MM.1S (cell line): ENCODE data around the gene PCDHGA4.
"Not testable (repeated sequence)": the region's sequence is repeated elsewhere in the genome, so short reads cannot be mapped to it uniquely, and the experiment has no call there.

Experiments used
- DNase-seq: peaks from one replicate; pipeline ENCODE4 v3.0.0-alpha.2; 2015
- H2AFZ ChIP-seq: fragments of 300-600 bp; sonication (generic); 2 replicates; pipeline ENCODE4 v1.6.0; 2016; ENCODE audit warnings: antibody characterized with exemption, low read length
- H3F3A ChIP-seq: fragments of 300-600 bp; sonication (generic); 2 replicates; pipeline ENCODE4 v1.6.1; 2016; ENCODE audit warnings: mild to moderate bottlenecking, antibody characterized with exemption, low read length, moderate library complexity, mixed read lengths; ENCODE audit not compliant: insufficient read depth
- H3K27ac ChIP-seq: fragments of 300-600 bp; sonication (generic); 2 replicates; pipeline ENCODE4 v1.5.1; 2016; ENCODE audit warnings: mild to moderate bottlenecking, low read length
- H3K27me3 ChIP-seq: fragments of 300-600 bp; sonication (generic); replicated peaks from 2 replicates; pipeline ENCODE4 v1.6.0; 2016; ENCODE audit warnings: low read length; ENCODE audit not compliant: insufficient read depth
- H3K36me3 ChIP-seq: fragments of 300-600 bp; sonication (generic); replicated peaks from 2 replicates; pipeline ENCODE4 v1.6.1; 2016; ENCODE audit warnings: mild to moderate bottlenecking, low read length, mixed read lengths; ENCODE audit not compliant: insufficient read depth
- H3K4me1 ChIP-seq: fragments of 300-600 bp; sonication (generic); 2 replicates; pipeline ENCODE4 v1.6.1; 2016; ENCODE audit warnings: low read length, mixed read lengths
- H3K4me2 ChIP-seq: fragments of 300-600 bp; sonication (generic); 2 replicates; pipeline ENCODE4 v1.6.0; 2016; ENCODE audit warnings: low read depth, low read length
- H3K4me3 ChIP-seq: fragments of 300-600 bp; sonication (generic); 2 replicates; pipeline ENCODE4 v1.5.1; 2016; ENCODE audit warnings: low read length, mixed read lengths
- H3K79me2 ChIP-seq: fragments of 300-600 bp; sonication (generic); 2 replicates; pipeline ENCODE4 v1.6.1; 2016; ENCODE audit warnings: mixed run types, low read length, mixed read lengths
- H3K9ac ChIP-seq: fragments of 300-600 bp; sonication (generic); 2 replicates; pipeline ENCODE4 v1.6.1; 2016; ENCODE audit warnings: low read length, mixed read lengths
- H3K9me2 ChIP-seq: fragments of 300-600 bp; sonication (generic); replicated peaks from 2 replicates; pipeline ENCODE4 v1.6.1; 2016; ENCODE audit warnings: mild to moderate bottlenecking, low read length, mixed read lengths; ENCODE audit not compliant: insufficient read depth
- H3K9me3 ChIP-seq: fragments of 300-600 bp; sonication (generic); replicated peaks from 2 replicates; pipeline ENCODE4 v1.6.1; 2016; ENCODE audit warnings: mild to moderate bottlenecking, low read length, mixed read lengths; ENCODE audit not compliant: insufficient read depth
- H4K20me1 ChIP-seq: fragments of 300-600 bp; sonication (generic); 2 replicates; pipeline ENCODE4 v1.6.1; 2016; ENCODE audit warnings: mild to moderate bottlenecking, low read length, moderate library complexity, mixed read lengths; ENCODE audit not compliant: insufficient read depth
- EZH2 ChIP-seq: fragments of 300-600 bp; sonication (generic); optimal IDR thresholded peaks from 2 replicates; pipeline ENCODE3; 2017; ENCODE audit warnings: low read depth, mild to moderate bottlenecking, antibody characterized with exemption, low read length, mixed read lengths
- EZH2phosphoT487 ChIP-seq: fragments of 300-600 bp; sonication (generic); IDR thresholded peaks from 2 replicates; pipeline ENCODE4 v1.6.1; 2018; ENCODE audit warnings: antibody characterized with exemption, low read length
- TF ChIP-seq, protein P1 (sequence below): fragments of 300-600 bp; sonication (generic); IDR thresholded peaks from 2 replicates; pipeline ENCODE4 v1.5.1; 2016; ENCODE audit warnings: antibody characterized with exemption, low read length, mixed read lengths

The PCDHGA4 gene

DNA sequence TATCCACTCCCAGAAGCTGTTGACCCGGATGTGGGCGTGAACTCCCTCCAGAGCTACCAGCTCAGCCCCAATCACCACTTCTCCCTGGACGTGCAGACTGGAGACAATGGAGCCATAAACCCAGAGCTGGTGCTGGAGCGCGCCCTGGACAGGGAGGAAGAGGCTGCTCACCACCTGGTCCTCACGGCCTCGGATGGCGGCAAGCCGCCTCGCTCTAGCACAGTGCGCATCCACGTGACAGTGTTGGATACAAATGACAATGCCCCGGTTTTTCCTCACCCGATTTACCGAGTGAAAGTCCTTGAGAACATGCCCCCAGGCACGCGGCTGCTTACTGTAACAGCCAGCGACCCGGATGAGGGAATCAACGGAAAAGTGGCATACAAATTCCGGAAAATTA lies 38.4 kb downstream of the PCDHGA4 start:
- Histone ChIP-seq H2AFZ (no peak overlapping the region), H3K79me2 (no peaks in the 10 kb centered on the region), H3K27me3 (0 out of 2 replicates have a peak, but pooled peaks cover 5% of the 10 kb centered on the region), H3K9me3 (no peaks in the 10 kb centered on the region), H4K20me1 (no peaks in the 10 kb centered on the region), H3K9ac (no peak overlapping the region), H3K4me1 (no peaks in the 10 kb centered on the region), H3F3A (no peaks in the 10 kb centered on the region), H3K4me3 (no peak overlapping the region), H3K36me3 (no peaks in the 10 kb centered on the region), H3K4me2 (no peak overlapping the region), H3K9me2 (no peaks in the 10 kb centered on the region), H3K27ac (no peak overlapping the region)
- TF ChIP-seq, protein P1, sequence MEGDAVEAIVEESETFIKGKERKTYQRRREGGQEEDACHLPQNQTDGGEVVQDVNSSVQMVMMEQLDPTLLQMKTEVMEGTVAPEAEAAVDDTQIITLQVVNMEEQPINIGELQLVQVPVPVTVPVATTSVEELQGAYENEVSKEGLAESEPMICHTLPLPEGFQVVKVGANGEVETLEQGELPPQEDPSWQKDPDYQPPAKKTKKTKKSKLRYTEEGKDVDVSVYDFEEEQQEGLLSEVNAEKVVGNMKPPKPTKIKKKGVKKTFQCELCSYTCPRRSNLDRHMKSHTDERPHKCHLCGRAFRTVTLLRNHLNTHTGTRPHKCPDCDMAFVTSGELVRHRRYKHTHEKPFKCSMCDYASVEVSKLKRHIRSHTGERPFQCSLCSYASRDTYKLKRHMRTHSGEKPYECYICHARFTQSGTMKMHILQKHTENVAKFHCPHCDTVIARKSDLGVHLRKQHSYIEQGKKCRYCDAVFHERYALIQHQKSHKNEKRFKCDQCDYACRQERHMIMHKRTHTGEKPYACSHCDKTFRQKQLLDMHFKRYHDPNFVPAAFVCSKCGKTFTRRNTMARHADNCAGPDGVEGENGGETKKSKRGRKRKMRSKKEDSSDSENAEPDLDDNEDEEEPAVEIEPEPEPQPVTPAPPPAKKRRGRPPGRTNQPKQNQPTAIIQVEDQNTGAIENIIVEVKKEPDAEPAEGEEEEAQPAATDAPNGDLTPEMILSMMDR: no peak
- no peak for DNase-seq

DNA sequence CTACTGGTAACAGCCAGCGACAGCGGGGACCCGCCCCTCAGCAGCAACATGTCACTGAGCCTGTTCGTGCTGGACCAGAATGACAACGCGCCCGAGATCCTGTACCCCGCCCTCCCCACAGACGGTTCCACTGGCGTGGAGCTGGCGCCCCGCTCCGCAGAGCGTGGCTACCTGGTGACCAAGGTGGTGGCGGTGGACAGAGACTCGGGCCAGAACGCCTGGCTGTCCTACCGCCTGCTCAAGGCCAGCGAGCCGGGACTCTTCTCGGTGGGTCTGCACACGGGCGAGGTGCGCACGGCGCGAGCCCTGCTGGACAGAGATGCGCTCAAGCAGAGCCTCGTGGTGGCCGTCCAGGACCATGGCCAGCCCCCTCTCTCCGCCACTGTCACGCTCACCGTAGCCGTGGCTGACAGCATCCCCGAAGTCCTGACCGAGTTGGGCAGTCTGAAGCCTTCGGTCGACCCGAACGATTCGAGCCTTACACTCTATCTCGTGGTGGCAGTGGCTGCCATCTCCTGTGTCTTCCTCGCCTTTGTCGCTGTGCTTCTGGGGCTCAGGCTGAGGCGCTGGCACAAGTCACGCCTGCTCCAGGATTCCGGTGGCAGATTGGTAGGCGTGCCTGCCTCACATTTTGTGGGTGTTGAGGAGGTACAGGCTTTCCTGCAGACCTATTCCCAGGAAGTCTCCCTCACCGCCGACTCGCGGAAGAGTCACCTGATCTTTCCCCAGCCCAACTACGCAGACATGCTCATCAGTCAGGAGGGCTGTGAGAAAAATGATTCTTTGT lies 39.8 kb downstream of the PCDHGA4 start:
- not testable (repeated sequence) for H3K4me1 ChIP-seq, H3K27me3 ChIP-seq, H3K9me2 ChIP-seq, H3K36me3 ChIP-seq, H3K4me2 ChIP-seq, H4K20me1 ChIP-seq, H3K79me2 ChIP-seq, H3F3A ChIP-seq, H3K9me3 ChIP-seq, H2AFZ ChIP-seq, DNase-seq, H3K9ac ChIP-seq, H3K27ac ChIP-seq, H3K4me3 ChIP-seq

DNA sequence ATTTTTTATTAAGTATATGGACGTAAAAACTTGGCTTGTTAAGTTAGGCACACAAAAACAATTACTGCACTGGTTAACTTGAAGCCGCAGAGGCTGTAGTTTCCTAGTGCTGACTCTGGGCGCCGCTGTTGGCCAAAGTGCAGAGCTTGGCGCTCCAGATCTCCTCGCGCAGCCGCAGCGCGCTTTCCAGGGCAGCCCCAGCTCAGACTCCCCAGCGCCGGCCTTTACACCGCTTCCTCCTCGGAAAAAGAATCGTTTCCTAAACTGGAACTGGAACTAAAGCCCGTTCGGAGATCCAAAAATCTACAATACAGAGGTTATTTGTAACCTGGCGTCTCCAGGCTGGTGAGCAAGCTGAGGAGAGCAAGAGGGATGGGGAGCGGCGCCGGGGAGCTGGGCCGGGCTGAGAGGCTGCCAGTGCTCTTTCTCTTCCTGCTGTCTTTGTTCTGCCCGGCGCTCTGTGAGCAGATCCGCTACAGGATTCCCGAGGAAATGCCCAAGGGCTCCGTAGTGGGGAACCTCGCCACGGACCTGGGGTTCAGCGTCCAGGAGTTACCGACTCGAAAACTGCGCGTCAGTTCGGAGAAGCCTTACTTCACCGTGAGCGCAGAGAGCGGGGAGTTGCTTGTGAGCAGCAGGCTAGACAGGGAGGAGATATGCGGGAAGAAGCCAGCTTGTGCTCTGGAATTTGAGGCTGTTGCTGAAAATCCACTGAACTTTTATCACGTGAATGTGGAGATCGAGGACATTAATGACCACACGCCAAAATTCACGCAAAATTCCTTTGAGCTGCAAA lies 43.1 kb downstream of the PCDHGA4 start, which contains the start of gene PCDHGB5:
PCDHGB5 (plus strand) TSS at position 192 of the 796 bp plus-strand sequence; CDS start at position 373, 181 bp downstream.
- H3K9ac ChIP-seq, H2AFZ ChIP-seq, H3K9me2 ChIP-seq, H3K27ac ChIP-seq, H3K36me3 ChIP-seq, H4K20me1 ChIP-seq, H3K4me2 ChIP-seq, H3K4me1 ChIP-seq, H3K4me3 ChIP-seq, H3K27me3 ChIP-seq, H3K9me3 ChIP-seq, H3F3A ChIP-seq, H3K79me2 ChIP-seq: not testable (repeated sequence)
- DNase-seq: peak; percentile 48
- TF ChIP-seq, protein P1: peak; percentile 49

DNA sequence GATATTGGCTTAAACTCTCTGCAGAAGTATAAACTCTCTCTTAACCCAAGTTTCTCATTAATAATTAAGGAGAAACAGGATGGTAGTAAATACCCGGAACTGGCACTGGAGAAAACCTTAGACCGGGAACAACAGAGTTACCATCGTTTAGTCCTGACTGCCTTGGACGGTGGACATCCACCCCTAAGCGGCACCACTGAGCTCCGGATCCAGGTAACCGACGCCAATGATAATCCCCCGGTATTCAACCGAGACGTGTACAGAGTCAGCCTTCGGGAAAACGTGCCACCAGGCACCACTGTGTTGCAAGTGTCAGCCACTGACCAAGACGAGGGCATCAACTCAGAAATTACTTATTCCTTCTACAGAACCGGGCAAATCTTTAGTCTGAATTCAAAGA lies 43.8 kb downstream of the PCDHGA4 start:
- Histone ChIP-seq H3K9me3 (no peaks in the 10 kb centered on the region), H3K27ac (no peak overlapping the region), H3K9ac (no peak overlapping the region), H3K36me3 (no peaks in the 10 kb centered on the region), H3K27me3 (peaks cover 10% of the 10 kb centered on the region; the same call in 1 of the 2 replicates), H3K4me1 (no peaks in the 10 kb centered on the region), H3K4me2 (no peak overlapping the region), H3F3A (no peaks in the 10 kb centered on the region), H3K9me2 (no peaks in the 10 kb centered on the region), H3K4me3 (no peak overlapping the region), H4K20me1 (no peaks in the 10 kb centered on the region), H2AFZ (no peak overlapping the region), H3K79me2 (no peaks in the 10 kb centered on the region)
- no peak for DNase-seq
- TF ChIP-seq EZH2phosphoT487 (no peak), EZH2 (no peak)
- TF ChIP-seq, protein P1: no peak
